HepG2 (cell line): ENCODE data around the gene RAD9A. TPM values are rescaled to one million over a fixed set of nuclear protein-coding genes. Genes with fewer than 3 reads are reported as not detected.

ENCODE experiments used
- ATAC-seq: fragments of 200-7000 bp; cut with Tn5 transposase; 3 replicates; pipeline ENCODE4 v1.9.1; 2020; ENCODE audit warnings: mild to moderate bottlenecking, moderate library complexity
- BruUV-seq: library from RNA; stranded (reverse); fragments of 400-500 nt; replicated peaks from 2 replicates; lab custom pipeline; 2021; lab: Mats Ljungman, UMichigan
- CTCF ChIA-PET: fragments of 300-600 bp; formaldehyde crosslinking; extraction: SDS; loops from one replicate; lab custom pipeline; 2021; ENCODE audit warnings: low total read pairs, inconsistent platforms, low intra/inter-chr PET ratio; lab: Yijun Ruan, JAX
- POLR2A ChIA-PET: fragments of 350-600 bp; sonication (Branson Sonifier 250); formaldehyde crosslinking; loops from one replicate; lab custom pipeline; 2020; ENCODE audit warnings: antibody characterized with exemption, inconsistent platforms; lab: Yijun Ruan, JAX
- DNase-seq: peaks from one replicate; pipeline ENCODE4 v3.0.0-alpha.2; 2015; ENCODE audit warnings: low spot score
- FAIRE-seq: peaks from 3 replicates; lab custom pipeline; 2011; peaks lifted over from hg19 to GRCh38; lab: Jason Lieb, UNC
- H2AFZ ChIP-seq: one replicate; pipeline ENCODE4 v1.6.1; 2011; ENCODE audit warnings: low read length, inconsistent platforms
- H3K27ac ChIP-seq: fragments of 300-600 bp; 3 replicates; pipeline ENCODE4 v1.8.0; 2011; ENCODE audit warnings: mixed run types, mild to moderate bottlenecking, mixed read lengths, low read length, inconsistent platforms; ENCODE audit not compliant: insufficient read depth; ENCODE audit errors: extremely low read length
- H3K27me3 ChIP-seq, 2 experiments: fragments of 200-600 bp in 1 of 2; 2 replicates in 1 of 2; 3 replicates in 1 of 2; pipeline versions ENCODE4 v1.6.0 to v1.8.0; 2011; ENCODE audit warnings: low read length in 2 of 2, mild to moderate bottlenecking in 2 of 2, moderate library complexity in 2 of 2, inconsistent platforms in 1 of 2; ENCODE audit not compliant: insufficient read depth in 2 of 2, control insufficient read depth in 1 of 2
- H3K36me3 ChIP-seq, 2 experiments: fragments of 200-600 bp in 1 of 2; replicated peaks in 1 of 2; 2 replicates in 1 of 2; 3 replicates in 1 of 2; pipeline versions ENCODE4 v1.5.1 to v1.8.0; 2011; ENCODE audit warnings: low read length in 2 of 2, inconsistent platforms in 1 of 2; ENCODE audit not compliant: insufficient read depth in 2 of 2, control insufficient read depth in 1 of 2
- H3K4me1 ChIP-seq: 2 replicates; pipeline ENCODE4 v1.5.1; 2012; ENCODE audit warnings: low read length, inconsistent platforms; ENCODE audit not compliant: insufficient read depth
- H3K4me2 ChIP-seq: 2 replicates; pipeline ENCODE4 v1.6.0; 2011; ENCODE audit warnings: low read depth, low read length, inconsistent platforms
- H3K4me3 ChIP-seq, 3 experiments: fragments of 200-600 bp in 1 of 3; sonication (generic), shearing (Covaris generic) in 1 of 3; replicated peaks in 1 of 3; 2 replicates each; pipeline ENCODE4 v1.5.1; 2011 to 2016; ENCODE audit warnings: low read length in 3 of 3, inconsistent platforms in 2 of 3, low read depth in 2 of 3, mild to moderate bottlenecking in 2 of 3, control low read depth in 1 of 3, mixed read lengths in 1 of 3; ENCODE audit not compliant: insufficient read depth in 1 of 3
- H3K79me2 ChIP-seq: one replicate; pipeline ENCODE4 v1.6.1; 2011; ENCODE audit warnings: low read length, inconsistent platforms; ENCODE audit not compliant: insufficient read depth
- H3K9ac ChIP-seq: 2 replicates; pipeline ENCODE4 v1.6.0; 2011; ENCODE audit warnings: mild to moderate bottlenecking, low read depth, low read length, inconsistent platforms; ENCODE audit not compliant: insufficient read depth
- H3K9me3 ChIP-seq: 2 replicates; pipeline ENCODE4 v1.5.1; 2012; ENCODE audit warnings: mild to moderate bottlenecking, low read length
- H4K20me1 ChIP-seq: 2 replicates; pipeline ENCODE4 v1.6.0; 2011; ENCODE audit warnings: inconsistent platforms, mild to moderate bottlenecking, low read length, moderate library complexity; ENCODE audit not compliant: insufficient read depth
- AHR ChIP-seq: IDR thresholded peaks from 2 replicates; pipeline ENCODE4 v1.6.1; 2018; ENCODE audit warnings: missing genetic modification reagents, missing compliant biosample characterization
- ELK4 ChIP-seq: sonication (generic); formaldehyde crosslinking; IDR thresholded peaks from 2 replicates; pipeline ENCODE4 v1.9.0; 2021; ENCODE audit warnings: missing genetic modification reagents, borderline replicate concordance
- HIC2 ChIP-seq: sonication (generic); formaldehyde crosslinking; IDR thresholded peaks from 2 replicates; pipeline ENCODE4 v1.9.0; 2022; ENCODE audit warnings: low read depth, missing genetic modification reagents
- HMGA1 ChIP-seq: sonication (generic); formaldehyde crosslinking; conservative IDR thresholded peaks from 2 replicates; pipeline ENCODE4 v1.4.0; 2020; ENCODE audit warnings: missing genetic modification reagents
- MAF1 ChIP-seq: sonication (generic); formaldehyde crosslinking; IDR thresholded peaks from 2 replicates; pipeline ENCODE4 v1.5.0; 2020; ENCODE audit warnings: missing genetic modification reagents, borderline replicate concordance
- NR2F6 ChIP-seq, 2 experiments: IDR thresholded peaks; 2 replicates each; pipeline ENCODE4 v1.6.1; 2016; ENCODE audit warnings: antibody characterized with exemption in 1 of 2, mild to moderate bottlenecking in 1 of 2
- RXRA ChIP-seq: sonication (generic); formaldehyde crosslinking; IDR thresholded peaks from 2 replicates; pipeline ENCODE4 v1.5.1; 2020; ENCODE audit warnings: missing genetic modification reagents
- SAFB2 ChIP-seq: sonication (generic); formaldehyde crosslinking; IDR thresholded peaks from 2 replicates; pipeline ENCODE4 v1.5.1; 2020; ENCODE audit warnings: missing genetic modification reagents, low read depth, mild to moderate bottlenecking, borderline replicate concordance
- SMAD9 ChIP-seq: sonication (generic); formaldehyde crosslinking; IDR thresholded peaks from 2 replicates; pipeline ENCODE4 v1.5.1; 2020; ENCODE audit warnings: mild to moderate bottlenecking, missing genetic modification reagents
- SP5 ChIP-seq: IDR thresholded peaks from 2 replicates; pipeline ENCODE4 v1.6.1; 2016; ENCODE audit warnings: low read depth, borderline replicate concordance
- SRSF1 ChIP-seq: fragments of 200-400 bp; formaldehyde crosslinking; optimal IDR thresholded peaks from 2 replicates; pipeline ENCODE3; 2017; ENCODE audit warnings: mild to moderate bottlenecking, low read depth, low read length, moderate library complexity
- ZNF597 ChIP-seq: sonication (generic); formaldehyde crosslinking; IDR thresholded peaks from 2 replicates; pipeline ENCODE4 v1.5.0; 2020; ENCODE audit warnings: missing genetic modification reagents
- ZNF703 ChIP-seq: sonication (generic); formaldehyde crosslinking; IDR thresholded peaks from 2 replicates; pipeline ENCODE4 v1.5.1; 2020; ENCODE audit warnings: missing genetic modification reagents, mild to moderate bottlenecking, moderate library complexity, borderline replicate concordance
- ZSCAN9 ChIP-seq: IDR thresholded peaks from 2 replicates; pipeline ENCODE4 v1.6.1; 2016; ENCODE audit warnings: borderline replicate concordance
- WGBS: methylation state at CpG from one replicate; pipeline ENCODE4 v1.1.6; 2017; ENCODE audit warnings: low lambda C conversion rate; 5-methylcytosine and 5-hydroxymethylcytosine counted together
- in situ Hi-C: cut with HindIII; loops from 2 replicates; pipeline ENCODE4 v1.10.0; 2017; ENCODE audit warnings: low pct_unique_long_range_greater_than_20kb; ENCODE audit not compliant: extremely low pct_ligation_motif_present
- intact Hi-C: fragments of 100-400 bp; cut with micrococcal nuclease; formaldehyde crosslinking; loops from one replicate; pipeline ENCODE4 v1.10.0; 2022; ENCODE audit not compliant: unreplicated experiment
- polyA plus RNA-seq, 8 experiments: library from polyadenylated mRNA; depleted of rRNA in 3 of 8; stranded (reverse) in 7 of 8; unstranded in 1 of 8; fragments of >200 nt; fragmentation: Illumina TruSeq in 4 of 8; extraction: Trizol in 4 of 8; gene quantifications; 2 replicates each; pipeline versions ENCODE4 v1.2.1 to v1.2.3, GENCODE V29; 2011 to 2016; ENCODE audit warnings: low read depth in 4 of 8, missing spikeins in 1 of 8, mixed read lengths in 1 of 8; ENCODE audit not compliant: insufficient read depth in 1 of 8
- total RNA-seq, 5 experiments: library from RNA; depleted of rRNA; stranded (reverse); fragments of >200 nt; fragmentation: Illumina TruSeq; extraction: Trizol; gene quantifications; 2 replicates each; pipeline ENCODE4 v1.2.3, GENCODE V29; 2016; ENCODE audit warnings: low read depth in 1 of 5

Gene RAD9A
- total and polyA plus RNA-seq, 2 of the 13 experiments (the other 11 are each of a cell fraction or from before 2014, with no cell fraction given), result 10.1 to 15.7 TPM

GRCh38 chr11:67404515-67405195, 12.9 kb downstream of the RAD9A start:
- DNase-seq (no peak), FAIRE-seq (no peak), ATAC-seq (no peak)
- peak overlapping the region; percentile 69 for H3K4me2 ChIP-seq
- H3K79me2 ChIP-seq, result peaks cover 14% of the 10 kb centered on the region
- POLR2A ChIA-PET, result interaction anchor here (4.4 to 6.2 kb wide), 2 partner anchors 15 to 51 kb away, joined by 42 to 78 read pairs; partner anchors contain the start of gene POLD4
- H3K27me3 ChIP-seq, result peaks cover 2 to 4% of the 10 kb centered on the region in 2 experiments; a peak in 1 of 5 replicates
- H3K36me3 ChIP-seq, result peaks cover 0 to 3% of the 10 kb centered on the region in 2 experiments; a peak in 1 of 5 replicates
- H3K27ac ChIP-seq, result no peak overlapping the region
- peak overlapping the region; percentile 50; the same call in 1 of the 2 replicates for H3K9ac ChIP-seq
- CTCF ChIA-PET, result no interaction called here
- 33% methylated on average over 6 of the region's 13 CpGs for WGBS
- H2AFZ ChIP-seq, result no peak overlapping the region
- intact Hi-C loops, result no loop called here
- peaks cover 61% of the 10 kb centered on the region for H3K4me1 ChIP-seq
- peaks cover 3% of the 10 kb centered on the region; the same call in 1 of the 2 replicates for H4K20me1 ChIP-seq
- H3K9me3 ChIP-seq, result no peaks in the 10 kb centered on the region
- peak overlapping the region in 2 of 3 experiments; percentile 52 to 57; a peak in 5 of 6 replicates for H3K4me3 ChIP-seq
- no TSS peak for BruUV-seq
- in situ Hi-C loops, result loop anchor here (5.0 kb wide), 2 partner anchors 63 to 103 kb away; partner anchors contain the start of genes CDK2AP2, PITPNM1 and TMEM134
- TF ChIP-seq SMAD9 (CRISPR knock-in tag) (no peak), AHR (CRISPR knock-in tag) (0 out of 2 replicates have a peak, but pooled peaks have one; percentile 5), HMGA1 (CRISPR knock-in tag) (no peak), SRSF1 (no peak), SP5 (CRISPR knock-in tag) (peak; percentile 49; the same call in 1 of the 2 replicates), NR2F6 (IDR thresholded peaks at IDR 0.05) (peak; percentile 20; the same call in 1 of the 2 replicates), NR2F6 (CRISPR knock-in tag; IDR thresholded peaks at IDR 0.05) (no peak), ZNF703 (CRISPR knock-in tag) (no peak), HIC2 (CRISPR knock-in tag) (peak; percentile 59), MAF1 (CRISPR knock-in tag) (no peak), SAFB2 (CRISPR knock-in tag) (no peak), ZNF597 (CRISPR knock-in tag) (no peak), ZSCAN9 (CRISPR knock-in tag) (no peak), RXRA (CRISPR knock-in tag) (0 out of 2 replicates have a peak, but pooled peaks have one; percentile 7), ELK4 (no peak)
